ENCODE data around the gene IKBIP.

DNA sequence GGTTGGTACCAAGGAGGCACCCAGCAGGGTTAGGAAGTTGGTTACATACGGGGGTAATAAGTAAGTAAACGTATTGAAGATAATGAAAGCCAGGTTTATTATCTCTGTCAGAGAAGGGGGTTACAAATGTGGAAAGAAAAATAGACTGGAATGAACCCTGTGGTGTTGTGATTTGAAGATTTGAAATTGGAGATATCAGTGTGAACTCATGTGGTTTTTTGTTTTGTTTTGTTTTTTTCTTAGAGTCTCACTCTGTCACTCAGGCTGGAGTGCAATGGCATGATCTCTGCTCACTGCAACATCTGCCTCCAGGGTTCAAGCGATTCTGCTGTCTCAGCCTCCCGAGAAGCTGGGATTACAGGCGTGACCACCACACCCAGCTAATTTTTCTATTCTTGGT lies 65.2 kb downstream of the IKBIP start:
- TF ChIP-seq, protein P1, sequence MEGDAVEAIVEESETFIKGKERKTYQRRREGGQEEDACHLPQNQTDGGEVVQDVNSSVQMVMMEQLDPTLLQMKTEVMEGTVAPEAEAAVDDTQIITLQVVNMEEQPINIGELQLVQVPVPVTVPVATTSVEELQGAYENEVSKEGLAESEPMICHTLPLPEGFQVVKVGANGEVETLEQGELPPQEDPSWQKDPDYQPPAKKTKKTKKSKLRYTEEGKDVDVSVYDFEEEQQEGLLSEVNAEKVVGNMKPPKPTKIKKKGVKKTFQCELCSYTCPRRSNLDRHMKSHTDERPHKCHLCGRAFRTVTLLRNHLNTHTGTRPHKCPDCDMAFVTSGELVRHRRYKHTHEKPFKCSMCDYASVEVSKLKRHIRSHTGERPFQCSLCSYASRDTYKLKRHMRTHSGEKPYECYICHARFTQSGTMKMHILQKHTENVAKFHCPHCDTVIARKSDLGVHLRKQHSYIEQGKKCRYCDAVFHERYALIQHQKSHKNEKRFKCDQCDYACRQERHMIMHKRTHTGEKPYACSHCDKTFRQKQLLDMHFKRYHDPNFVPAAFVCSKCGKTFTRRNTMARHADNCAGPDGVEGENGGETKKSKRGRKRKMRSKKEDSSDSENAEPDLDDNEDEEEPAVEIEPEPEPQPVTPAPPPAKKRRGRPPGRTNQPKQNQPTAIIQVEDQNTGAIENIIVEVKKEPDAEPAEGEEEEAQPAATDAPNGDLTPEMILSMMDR (IDR thresholded peaks at IDR 0.05) = no peak
- no peak for TF ChIP-seq EZH2 (IDR thresholded peaks at IDR 0.05; ENCODE audit: borderline replicate concordance, insufficient read depth, low read depth, low read length, poor library complexity, severe bottlenecking)

Measured in B cell (primary cell).